Activated T-cell treated with anti-CD3 and anti-CD28 coated beads, Interleukin-2, amount 50 U/mL, for 4 hours (primary cell): ENCODE measurements around the gene TBC1D2B. TPM values are rescaled to one million over a fixed set of nuclear protein-coding genes. Genes with fewer than 3 reads are reported as not detected.
"Not testable (repeated sequence)": the region's sequence is repeated elsewhere in the genome, so short reads cannot be mapped to it uniquely, and the experiment has no call there.

Experiments used
- ATAC-seq, 2 donors: fragments of 200-7000 bp; cut with Tn5 transposase; one replicate each; pipeline ENCODE4 v1.10.0; 2021
- DNase-seq: peaks from one replicate; pipeline ENCODE4 v3.0.0-alpha.2; 2020
- H3K27me3 Mint-ChIP-seq: one replicate; pipeline ENCODE4 v1.8.0; 2021; ENCODE audit warnings: low read depth, mixed read lengths
- H3K36me3 Mint-ChIP-seq: one replicate; pipeline ENCODE4 v1.8.0; 2022; ENCODE audit warnings: mixed read lengths; ENCODE audit not compliant: insufficient read depth
- H3K4me1 Mint-ChIP-seq: one replicate; pipeline ENCODE4 v1.8.0; 2021; ENCODE audit warnings: low read depth, mixed read lengths
- H3K4me3 Mint-ChIP-seq: one replicate; pipeline ENCODE4 v1.8.0; 2021; ENCODE audit warnings: mild to moderate bottlenecking, moderate library complexity, mixed read lengths
- H3K9me3 Mint-ChIP-seq: one replicate; pipeline ENCODE4 v1.8.0; 2021; ENCODE audit warnings: mixed read lengths
- total RNA-seq, 3 donors: library from RNA; stranded (reverse); gene quantifications; one replicate each; pipeline ENCODE4 v1.2.1, GENCODE V29; 2021

TBC1D2B gene
- total RNA-seq, 3 donors from 2014 or later, result 22.8 to 24.9 (median 24.0) TPM

DNA sequence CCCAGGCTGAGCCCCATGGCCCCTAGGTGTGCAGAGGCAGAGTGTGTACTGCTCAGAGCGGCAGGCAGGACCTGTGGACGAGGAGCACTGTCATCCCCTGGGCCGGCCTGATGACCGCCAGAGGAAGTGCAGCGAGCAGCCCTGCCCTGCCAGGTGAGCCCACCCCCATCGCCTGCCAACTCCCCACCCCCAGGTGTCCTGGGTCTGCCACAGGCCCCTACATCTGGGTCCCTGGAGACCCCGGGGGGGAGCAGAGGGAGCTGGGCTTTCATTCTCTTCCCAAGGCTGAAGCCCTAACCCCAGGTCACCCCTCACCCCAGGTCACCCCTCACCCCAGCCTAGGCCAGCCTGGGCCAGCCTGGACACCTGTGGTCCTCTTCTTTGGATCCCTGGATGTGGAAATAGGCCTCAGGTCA, 93.1 kb downstream of the TBC1D2B start:
- H3K36me3 Mint-ChIP-seq, result no peaks in the 10 kb centered on the region
- no peaks in the 10 kb centered on the region for H3K27me3 Mint-ChIP-seq
- ATAC-seq (no peak), DNase-seq (no peak)
- H3K9me3 Mint-ChIP-seq, result no peaks in the 10 kb centered on the region
- H3K4me1 Mint-ChIP-seq, result peaks cover 4% of the 10 kb centered on the region
- no peak overlapping the region for H3K4me3 Mint-ChIP-seq

DNA sequence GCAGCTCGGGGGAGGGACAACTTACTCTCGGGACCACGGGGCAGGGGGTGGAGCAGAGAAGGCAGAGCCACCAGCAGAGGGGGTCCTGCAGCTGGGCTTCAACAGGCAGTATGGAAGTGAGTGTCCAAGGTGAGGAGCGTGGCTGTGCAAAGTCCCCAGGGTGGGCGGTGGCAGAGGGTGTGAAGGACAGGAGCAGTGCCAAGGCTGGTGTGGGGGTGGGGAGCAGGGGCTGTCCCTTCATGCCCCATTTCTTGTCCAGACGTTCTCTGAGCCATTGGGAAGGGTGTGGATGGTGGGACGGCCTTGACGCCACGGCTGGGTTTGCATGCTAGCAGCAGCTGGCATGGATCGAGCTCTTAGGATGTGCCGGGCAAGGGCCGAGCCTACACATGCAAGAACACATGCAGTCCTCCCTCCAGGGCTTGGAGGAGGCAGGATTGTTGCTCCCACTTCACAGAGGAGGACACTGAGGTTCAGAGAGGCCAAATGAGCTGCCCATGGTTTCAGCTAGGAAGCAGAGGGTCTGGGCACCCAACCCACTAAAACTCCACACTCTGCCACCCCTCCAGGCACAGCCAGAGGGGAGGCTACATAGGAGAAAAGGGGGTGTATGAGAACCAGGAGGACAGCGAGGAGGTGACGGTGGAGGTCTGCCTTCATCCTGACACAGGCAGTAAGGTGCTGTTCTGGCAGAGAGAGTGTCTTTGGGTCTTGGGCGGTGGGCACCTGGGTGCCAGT, 93.6 kb downstream of the TBC1D2B start:
- Mint-ChIP-seq H3K4me1 (peaks cover 4% of the 10 kb centered on the region), H3K4me3 (no peak overlapping the region)
- DNase-seq, result no peak

DNA sequence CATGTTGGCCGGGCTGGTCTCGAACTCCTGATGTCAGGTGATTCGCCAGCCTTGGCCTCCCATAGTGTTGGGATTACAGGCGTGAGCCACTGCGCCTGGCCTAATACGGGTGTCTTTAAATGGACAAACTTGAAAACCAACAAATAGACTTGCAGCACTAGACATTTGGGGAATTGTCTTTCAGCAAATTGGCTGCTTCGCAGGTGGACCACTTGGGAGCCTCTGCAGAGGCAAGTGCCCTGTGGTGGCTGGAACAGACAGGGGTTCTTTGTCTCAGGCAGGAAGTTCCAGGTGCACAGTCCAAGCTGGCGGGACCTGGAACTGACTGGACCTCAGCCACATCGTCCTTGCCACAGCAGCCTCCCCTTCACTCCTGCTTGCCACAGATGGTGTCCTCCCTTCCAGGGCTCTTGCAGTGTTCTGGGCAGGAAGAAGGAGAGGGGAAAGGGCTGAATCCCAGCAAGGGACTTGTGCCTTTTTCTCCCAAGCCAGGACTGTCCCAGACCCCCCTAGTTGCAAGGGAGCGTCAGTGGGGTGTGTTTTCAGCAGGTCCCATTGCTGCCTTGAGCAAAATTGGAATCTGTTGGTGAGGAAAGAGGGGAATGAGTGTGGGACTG, 94.3 kb downstream of the TBC1D2B start:
- Mint-ChIP-seq H3K27me3 (no peaks in the 10 kb centered on the region), H3K4me1 (peaks cover 4% of the 10 kb centered on the region), H3K9me3 (no peaks in the 10 kb centered on the region), H3K36me3 (no peaks in the 10 kb centered on the region), H3K4me3 (no peak overlapping the region)
- DNase-seq (no peak), ATAC-seq (no peak)

More for the DNA sequence above, 93.6 kb downstream of the TBC1D2B start:
- Mint-ChIP-seq H3K36me3 (no peaks in the 10 kb centered on the region), H3K27me3 (no peaks in the 10 kb centered on the region), H3K9me3 (no peaks in the 10 kb centered on the region)
- no peak for ATAC-seq

DNA sequence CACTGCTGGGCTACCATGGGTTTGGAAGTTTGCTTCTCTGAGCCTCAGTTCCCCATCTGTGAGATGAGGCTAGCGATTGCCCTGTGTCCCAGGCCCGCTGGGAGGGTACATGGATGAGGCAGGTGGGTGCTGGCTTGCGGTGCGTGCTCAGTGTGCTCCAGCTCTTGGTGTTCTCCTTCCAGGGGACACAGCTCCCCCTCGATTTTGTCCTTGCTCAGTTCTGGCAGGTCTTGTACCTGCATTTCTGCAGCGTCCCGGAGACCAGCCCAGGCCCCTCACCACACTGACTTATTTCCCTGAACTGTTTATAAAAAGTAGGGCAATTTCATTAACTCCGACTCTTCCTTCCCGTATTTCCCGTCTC, 95.4 kb downstream of the TBC1D2B start:
- Mint-ChIP-seq H3K36me3 (no peaks in the 10 kb centered on the region), H3K4me3 (no peak overlapping the region), H3K4me1 (peaks cover 2% of the 10 kb centered on the region), H3K9me3 (no peaks in the 10 kb centered on the region), H3K27me3 (no peaks in the 10 kb centered on the region)
- DNase-seq (no peak), ATAC-seq (no peak)

DNA sequence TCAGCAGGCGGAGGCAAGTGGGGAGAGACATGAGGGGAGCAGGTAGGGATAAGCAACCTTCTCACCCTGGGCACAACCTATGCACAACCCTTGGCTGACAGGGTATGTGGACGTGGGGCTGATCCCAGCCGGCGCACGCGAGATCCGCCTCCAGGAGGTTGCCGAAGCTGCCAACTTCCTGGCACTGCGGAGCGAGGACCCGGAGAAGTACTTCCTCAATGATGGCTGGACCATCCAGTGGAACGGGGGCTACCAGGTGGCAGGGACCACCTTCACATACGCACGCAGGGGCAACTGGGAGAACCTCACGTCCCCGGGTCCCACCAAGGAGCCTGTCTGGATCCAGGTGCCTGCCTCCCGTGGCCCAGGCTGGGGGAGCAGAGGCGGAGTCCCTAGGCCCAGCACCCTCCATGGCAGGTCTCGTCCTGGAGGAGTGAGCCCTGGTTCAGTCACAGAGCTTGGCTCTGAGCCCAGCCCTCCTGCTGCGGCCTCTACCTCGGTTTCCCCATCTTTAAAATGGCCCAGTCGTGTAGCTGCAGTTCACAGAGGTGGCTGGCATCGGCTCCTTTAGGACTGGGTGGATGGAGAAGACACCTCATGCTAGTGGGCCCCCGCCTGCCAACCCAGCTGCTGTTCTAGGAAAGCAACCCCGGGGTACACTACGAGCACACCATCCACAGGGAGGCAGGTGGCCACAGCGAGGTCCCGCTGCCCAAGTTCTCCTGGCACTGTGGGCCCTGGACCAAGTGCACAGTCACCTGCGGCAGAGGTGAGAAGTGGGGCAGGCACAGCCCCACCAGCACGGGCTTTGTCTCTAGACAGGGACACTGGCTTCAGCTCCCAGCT, 96.0 kb downstream of the TBC1D2B start:
- H3K9me3 Mint-ChIP-seq, result no peaks in the 10 kb centered on the region
- no peaks in the 10 kb centered on the region for H3K36me3 Mint-ChIP-seq
- peaks cover 2% of the 10 kb centered on the region for H3K4me1 Mint-ChIP-seq
- DNase-seq, result no peak
- no peak overlapping the region for H3K4me3 Mint-ChIP-seq
- H3K27me3 Mint-ChIP-seq, result no peaks in the 10 kb centered on the region
- ATAC-seq, result no peak

DNA sequence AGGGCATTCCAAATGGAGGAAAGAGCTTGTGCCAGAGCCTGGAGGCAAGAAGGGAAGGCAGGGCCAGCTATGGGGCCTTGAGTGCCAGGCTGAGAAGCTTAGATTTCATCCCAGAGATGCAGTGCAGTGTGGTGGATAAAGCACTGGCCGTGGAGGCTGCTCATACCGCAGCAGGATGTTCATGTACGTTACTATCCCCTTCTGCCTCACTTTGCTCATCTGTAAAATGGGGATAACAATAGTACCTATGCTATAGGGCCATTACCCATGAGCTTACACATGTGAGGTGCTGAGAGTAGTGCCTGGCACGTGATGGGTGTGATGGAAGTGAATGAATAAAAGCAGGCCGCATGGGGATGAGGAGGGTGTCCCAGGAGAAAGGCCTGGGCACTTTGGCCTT, 96.8 kb downstream of the TBC1D2B start:
- not testable (repeated sequence) for H3K36me3 Mint-ChIP-seq, H3K9me3 Mint-ChIP-seq, DNase-seq, H3K4me3 Mint-ChIP-seq, H3K4me1 Mint-ChIP-seq, H3K27me3 Mint-ChIP-seq, ATAC-seq

DNA sequence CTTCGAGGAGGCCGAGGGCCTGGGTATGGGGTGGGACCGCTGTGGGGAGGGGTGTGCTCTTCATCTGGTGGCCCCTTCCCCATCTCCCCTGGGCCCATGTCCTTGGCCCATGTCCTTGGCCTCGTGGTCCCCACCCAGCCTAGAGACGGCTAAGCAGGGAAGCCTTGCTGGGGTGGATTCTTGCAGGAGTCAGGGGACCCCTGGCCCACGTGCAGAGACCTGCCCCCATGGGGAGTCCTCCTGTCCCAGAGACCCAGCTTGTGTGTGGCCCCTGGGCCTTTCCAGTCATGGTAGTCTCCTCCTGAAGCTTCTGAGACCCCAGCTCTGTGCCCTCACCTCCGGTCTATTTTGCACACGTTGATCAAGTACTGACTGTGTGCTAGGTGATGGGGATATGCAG, 97.4 kb downstream of the TBC1D2B start:
- Mint-ChIP-seq H3K9me3 (no peaks in the 10 kb centered on the region), H3K4me1 (peaks cover 2% of the 10 kb centered on the region), H3K36me3 (no peaks in the 10 kb centered on the region), H3K27me3 (no peaks in the 10 kb centered on the region), H3K4me3 (no peak overlapping the region)
- ATAC-seq (no peak), DNase-seq (no peak)

DNA sequence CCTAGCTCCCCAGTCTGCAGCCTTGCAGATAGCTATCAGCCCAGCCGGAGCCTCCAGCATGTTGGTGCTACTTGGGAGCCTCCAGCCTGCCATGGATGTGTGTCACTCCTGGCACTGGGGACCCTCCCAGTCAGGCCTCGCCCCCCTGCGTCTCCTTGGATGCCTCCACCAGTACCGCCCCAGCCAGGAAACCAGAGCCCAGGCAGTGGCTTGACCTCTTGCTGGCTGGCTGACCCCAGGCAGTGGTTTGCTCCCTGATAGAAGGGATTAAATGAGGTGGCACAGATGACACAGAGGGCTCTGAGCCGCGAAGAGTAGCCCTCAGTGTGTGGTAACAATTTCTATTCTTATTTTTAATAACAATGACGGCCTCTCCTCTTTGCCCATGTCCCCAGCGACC, 98.4 kb downstream of the TBC1D2B start:
- not testable (repeated sequence) for DNase-seq, H3K36me3 Mint-ChIP-seq

DNA sequence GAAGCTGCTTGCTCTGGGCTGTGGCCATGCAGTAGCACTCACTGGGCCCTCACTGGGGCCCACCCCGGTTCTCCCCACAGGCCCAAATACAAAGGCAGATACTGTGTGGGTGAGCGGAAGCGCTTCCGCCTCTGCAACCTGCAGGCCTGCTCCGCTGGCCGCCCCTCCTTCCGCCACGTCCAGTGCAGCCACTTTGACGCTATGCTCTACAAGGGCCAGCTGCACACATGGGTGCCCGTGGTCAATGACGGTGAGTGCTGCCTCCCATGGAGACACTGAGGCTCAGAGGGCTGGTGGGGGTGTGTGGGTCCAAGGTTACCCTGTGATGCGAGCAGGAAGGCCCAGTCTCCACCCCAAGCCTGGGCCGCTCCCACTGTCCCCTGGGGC, 98.8 kb downstream of the TBC1D2B start:
- not testable (repeated sequence) for H3K27me3 Mint-ChIP-seq, H3K36me3 Mint-ChIP-seq, DNase-seq, H3K9me3 Mint-ChIP-seq, H3K4me3 Mint-ChIP-seq, ATAC-seq, H3K4me1 Mint-ChIP-seq

More for the DNA sequence above, 98.4 kb downstream of the TBC1D2B start:
- ATAC-seq, H3K9me3 Mint-ChIP-seq, H3K4me1 Mint-ChIP-seq, H3K27me3 Mint-ChIP-seq, H3K4me3 Mint-ChIP-seq: not testable (repeated sequence)

DNA sequence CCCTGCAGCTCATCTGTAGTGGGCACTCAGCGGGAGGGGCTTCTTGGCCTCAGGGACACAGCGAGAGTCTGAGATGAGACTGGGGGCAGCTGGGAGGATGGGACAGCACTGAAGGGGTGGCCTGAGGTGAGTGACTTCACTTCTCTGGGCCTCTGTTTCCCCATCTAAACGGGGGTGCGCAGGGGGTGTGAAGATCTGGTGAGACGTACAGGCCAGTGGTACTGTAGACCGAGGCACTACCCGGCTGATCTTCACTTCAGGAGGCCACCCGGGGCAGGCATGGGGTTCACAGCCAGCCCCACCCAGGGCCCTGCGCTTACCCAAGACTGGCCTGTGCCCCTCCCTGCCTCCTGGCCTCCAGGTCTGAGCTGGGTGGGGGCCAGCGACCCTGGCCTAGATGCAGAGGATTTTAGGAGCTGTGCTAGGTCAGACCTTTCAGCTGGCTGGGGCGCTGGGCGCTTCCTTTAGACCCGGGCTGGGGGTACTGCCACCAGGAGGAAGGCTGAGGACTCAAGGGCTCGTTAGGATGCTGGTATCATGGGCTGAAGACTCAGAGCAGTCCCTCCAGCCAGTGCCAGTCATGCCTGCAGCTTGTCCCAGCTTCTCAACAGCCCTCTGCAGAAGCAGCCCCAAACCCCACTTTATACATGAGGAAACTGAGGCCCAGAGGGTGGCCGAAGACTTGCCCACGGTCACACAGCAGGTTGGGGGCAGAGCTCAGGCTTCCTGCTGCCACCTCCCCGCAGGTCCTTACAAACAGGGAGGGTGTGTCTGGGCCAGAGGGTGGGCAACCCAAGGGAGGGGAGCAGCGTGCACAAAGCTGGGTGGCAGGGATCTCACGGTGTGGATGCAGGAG, 99.4 kb downstream of the TBC1D2B start:
- not testable (repeated sequence) for ATAC-seq, H3K27me3 Mint-ChIP-seq, H3K9me3 Mint-ChIP-seq, H3K4me3 Mint-ChIP-seq, DNase-seq, H3K36me3 Mint-ChIP-seq, H3K4me1 Mint-ChIP-seq

DNA sequence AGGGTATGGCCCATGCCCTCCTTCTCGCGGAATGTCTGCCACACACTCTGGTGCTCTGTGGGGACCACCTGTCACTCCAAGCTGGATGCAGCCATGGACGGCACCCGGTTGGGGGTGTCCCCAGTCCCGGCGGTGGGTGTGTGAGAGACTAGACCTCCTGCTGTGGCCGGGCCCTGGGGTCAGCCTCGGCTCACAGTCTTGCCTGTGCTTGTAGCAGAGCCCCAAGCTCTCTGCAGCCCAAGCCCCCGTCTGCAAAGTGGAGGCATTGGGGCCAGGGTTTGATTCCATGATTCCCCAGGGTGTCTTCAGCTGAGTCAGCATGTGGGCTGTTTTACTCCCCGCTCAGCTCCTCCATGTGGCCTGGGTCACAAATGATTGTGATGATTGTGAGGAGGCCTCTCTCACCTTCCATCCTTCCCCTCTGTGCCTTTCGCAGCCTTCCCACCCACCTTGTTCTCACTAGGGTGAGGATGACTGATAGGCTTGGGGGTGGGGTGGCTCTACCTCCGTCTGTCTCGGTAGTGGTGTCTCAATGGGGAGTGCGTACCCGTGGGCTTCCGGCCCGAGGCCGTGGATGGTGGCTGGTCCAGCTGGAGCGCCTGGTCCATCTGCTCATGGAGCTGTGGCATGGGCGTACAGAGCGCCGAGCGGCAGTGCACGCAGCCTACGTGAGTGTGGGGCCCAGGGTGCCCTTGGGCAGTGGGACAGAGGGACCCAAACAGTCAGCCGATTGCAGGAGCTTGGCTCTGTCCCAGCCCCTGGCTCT, 100.6 kb downstream of the TBC1D2B start:
- H3K9me3 Mint-ChIP-seq, H3K36me3 Mint-ChIP-seq, H3K4me1 Mint-ChIP-seq, ATAC-seq, DNase-seq, H3K27me3 Mint-ChIP-seq, H3K4me3 Mint-ChIP-seq: not testable (repeated sequence)

DNA sequence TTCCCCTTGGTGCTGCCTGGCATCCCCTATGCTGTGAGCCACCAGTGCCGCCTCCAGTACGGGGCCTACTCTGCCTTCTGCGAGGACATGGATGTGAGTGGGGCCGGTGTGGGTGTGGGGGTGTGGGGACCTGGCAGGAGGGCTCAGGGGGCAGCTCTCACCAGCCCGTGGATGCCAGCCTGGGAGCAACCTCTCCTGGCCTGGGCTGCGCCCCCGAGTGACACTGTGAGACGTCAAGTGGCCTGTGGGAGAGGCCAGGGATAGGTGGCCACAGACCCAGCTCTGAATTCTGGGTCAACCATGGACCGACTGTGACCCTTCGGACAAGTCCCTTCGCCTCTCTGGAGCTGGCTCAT, 101.4 kb downstream of the TBC1D2B start:
- H3K9me3 Mint-ChIP-seq, H3K4me3 Mint-ChIP-seq, DNase-seq: not testable (repeated sequence)

DNA sequence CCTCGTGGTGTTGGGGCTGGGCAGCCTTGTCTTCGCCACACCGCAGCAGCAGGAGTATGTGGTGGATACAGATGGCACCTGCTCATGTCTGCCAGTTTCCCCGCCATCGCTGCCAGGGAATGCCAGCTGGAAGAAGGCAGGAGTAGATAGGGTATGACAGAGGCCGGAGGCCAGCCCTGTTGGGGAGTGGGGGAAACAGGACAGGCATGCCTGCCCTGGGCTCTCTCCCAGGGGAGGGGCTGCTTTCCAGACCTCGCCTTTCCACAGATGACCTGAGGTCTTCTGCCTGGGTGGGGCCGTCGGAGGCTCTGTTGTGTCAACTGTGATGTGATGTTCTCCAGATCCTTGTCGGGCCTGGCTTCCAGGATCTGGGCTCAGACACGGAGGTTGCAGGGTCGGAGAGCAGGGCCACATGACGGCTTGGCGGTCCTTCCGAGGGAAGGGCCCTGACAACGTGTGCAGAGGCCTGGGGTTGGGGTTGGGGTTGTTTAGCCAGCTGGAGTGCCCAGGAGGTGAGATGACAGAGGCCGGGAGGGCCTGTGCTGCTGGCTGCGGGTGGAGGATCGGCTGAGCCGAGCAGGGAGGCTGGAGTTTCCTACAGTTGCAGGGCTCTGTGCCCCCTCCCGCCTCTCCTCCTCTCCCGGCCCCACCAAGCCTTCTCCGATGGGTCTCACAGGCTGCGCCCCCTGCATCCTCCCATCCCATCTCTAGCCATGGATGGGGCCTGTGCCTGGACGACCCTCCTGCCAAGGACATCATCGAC, 102.0 kb downstream of the TBC1D2B start:
- Mint-ChIP-seq H3K4me3 (no peak overlapping the region), H3K9me3 (no peaks in the 10 kb centered on the region), H3K36me3 (no peaks in the 10 kb centered on the region), H3K27me3 (no peaks in the 10 kb centered on the region), H3K4me1 (no peaks in the 10 kb centered on the region)
- DNase-seq (no peak), ATAC-seq (no peak)

More for the DNA sequence above, 101.4 kb downstream of the TBC1D2B start:
- not testable (repeated sequence) for H3K4me1 Mint-ChIP-seq, ATAC-seq, H3K36me3 Mint-ChIP-seq, H3K27me3 Mint-ChIP-seq
